Measurements from ENCODE around the gene ENTPD6.

- no peak for TF ChIP-seq CTCF (IDR thresholded peaks at IDR 0.05; ENCODE audit: low read depth, low read length, poor library complexity, severe bottlenecking)
- TF ChIP-seq EZH2phosphoT487 (IDR thresholded peaks at IDR 0.05; ENCODE audit: borderline replicate concordance, low read length): no peak
Measured at GRCh38 chr20:25173321-25173720, 22.2 kb upstream of the ENTPD6 start.

All from DOHH2 (cell line).